Iris pigment epithelial cell (primary cell): Measurements from ENCODE around the gene MTMR6.

Source experiments
- DNase-seq: peaks from one replicate; pipeline ENCODE4 v3.0.0-alpha.2; 2011; ENCODE audit warnings: low read depth

The MTMR6 gene

GRCh38 chr13:25280396-25280795, 6.9 kb downstream of the MTMR6 start:
- no peak for DNase-seq

DNA sequence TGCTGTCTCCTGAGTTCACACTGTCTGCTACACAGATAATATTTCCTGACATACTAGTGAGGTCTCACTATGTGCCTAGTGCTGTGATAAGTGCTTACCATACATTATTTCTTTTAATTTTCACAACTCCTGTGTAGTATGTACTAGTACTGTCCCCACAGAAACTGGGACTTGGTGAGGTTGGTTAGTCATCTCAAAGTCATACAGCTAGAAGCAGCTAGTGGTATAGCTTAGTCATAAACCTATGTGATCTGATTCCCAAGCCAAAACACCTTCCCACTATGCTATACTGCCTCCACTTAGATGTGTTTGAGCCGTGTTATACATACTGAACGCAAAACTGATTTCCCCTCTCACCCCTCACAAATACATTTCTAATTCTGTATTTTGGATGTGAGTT, 10.5 kb downstream of the MTMR6 start:
- DNase-seq = peak; percentile 50

DNA sequence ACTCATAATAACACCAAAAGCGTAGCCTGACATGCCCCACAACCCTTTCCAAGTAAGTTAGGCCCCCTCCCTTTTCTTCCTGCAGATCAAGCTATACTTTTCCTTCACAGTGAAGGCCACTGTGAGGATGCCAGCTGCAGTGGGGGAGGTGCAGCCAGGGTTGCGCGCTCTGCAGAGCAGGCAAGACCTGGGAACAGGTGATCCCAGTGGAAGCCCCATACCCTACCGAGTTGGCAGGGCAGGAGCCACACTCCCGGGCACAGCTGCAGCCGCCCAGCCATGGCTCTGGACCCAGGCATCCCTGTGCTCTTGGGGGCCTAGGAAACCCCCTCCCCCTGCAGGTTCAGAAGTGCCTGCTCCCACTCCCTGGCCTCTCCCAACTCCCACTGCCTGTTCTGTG, 18.7 kb downstream of the MTMR6 start:
- DNase-seq = no peak

DNA sequence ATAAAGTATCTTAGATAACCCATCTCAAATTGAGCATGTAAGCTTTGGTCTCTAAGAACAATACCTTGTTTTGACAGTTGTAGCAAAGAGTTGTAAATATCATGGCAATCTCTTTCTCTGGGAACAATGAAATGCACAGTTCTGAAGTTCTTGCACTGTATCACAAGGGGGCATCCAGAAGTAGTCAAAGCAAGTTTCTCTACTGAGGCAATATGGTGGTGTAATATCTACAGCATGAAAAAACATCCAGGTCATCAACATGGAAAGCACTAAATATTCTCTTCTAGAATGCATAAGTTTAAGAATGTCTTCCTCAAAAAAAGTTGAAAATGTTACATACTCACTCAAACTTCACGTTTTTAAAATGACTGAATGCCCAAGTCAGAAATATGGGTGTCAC, 19.6 kb downstream of the MTMR6 start:
- DNase-seq = peak; percentile 44

GRCh38 chr13:25266706-25267105, 20.6 kb downstream of the MTMR6 start:
- DNase-seq = no peak

GRCh38 chr13:25262261-25262660, 25.0 kb downstream of the MTMR6 start:
- no peak for DNase-seq

- DNase-seq = peak; percentile 9
Measured at GRCh38 chr13:25253702-25254101, 33.6 kb downstream of the MTMR6 start.

DNA sequence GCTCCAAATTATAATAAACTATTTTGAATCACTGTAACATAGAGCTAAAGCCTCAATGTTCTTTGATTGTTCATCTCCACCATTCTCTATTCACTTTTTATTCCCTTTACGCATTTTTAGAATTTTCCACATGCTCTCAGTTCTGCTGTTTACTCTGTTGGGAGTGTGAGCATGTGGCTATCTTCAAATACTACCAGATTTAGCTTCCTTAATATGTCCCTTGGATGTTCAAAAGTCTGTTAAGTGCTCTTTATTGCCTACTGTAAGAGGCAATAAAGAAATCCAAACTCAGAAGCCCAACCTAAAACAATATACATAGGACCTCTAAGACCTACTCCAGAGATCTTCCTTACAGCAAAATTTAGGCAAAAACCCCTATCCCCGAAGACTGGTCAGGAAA, 34.5 kb downstream of the MTMR6 start:
- DNase-seq = no peak

GRCh38 chr13:25252225-25252624, 35.1 kb downstream of the MTMR6 start:
- DNase-seq = no peak

DNA sequence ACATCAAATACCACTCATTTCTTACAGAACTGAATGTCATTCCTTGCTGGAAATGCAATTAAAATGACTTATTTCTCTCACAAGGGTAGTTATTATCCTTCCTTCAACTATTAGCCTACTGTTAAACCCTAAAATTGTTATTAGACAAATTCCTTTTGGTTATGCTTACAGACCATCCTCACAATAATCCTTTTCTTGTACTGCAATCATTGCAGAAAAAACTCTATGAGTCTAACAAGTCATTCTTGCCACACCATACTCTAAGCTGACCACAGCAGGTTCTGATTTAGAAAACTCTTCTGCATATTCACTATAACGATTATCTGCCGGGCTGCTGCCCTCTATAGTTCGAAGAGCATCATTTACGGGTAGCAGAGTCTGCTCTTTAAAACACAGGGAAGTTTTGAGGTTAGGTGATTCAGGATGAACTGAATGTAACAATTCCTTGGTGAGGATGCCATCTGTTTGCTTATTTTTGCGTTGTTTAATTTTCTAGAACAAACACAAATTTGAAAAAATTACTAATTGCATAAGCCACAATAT, 38.2 kb downstream of the MTMR6 start:
- peak; percentile 69 for DNase-seq

DNA sequence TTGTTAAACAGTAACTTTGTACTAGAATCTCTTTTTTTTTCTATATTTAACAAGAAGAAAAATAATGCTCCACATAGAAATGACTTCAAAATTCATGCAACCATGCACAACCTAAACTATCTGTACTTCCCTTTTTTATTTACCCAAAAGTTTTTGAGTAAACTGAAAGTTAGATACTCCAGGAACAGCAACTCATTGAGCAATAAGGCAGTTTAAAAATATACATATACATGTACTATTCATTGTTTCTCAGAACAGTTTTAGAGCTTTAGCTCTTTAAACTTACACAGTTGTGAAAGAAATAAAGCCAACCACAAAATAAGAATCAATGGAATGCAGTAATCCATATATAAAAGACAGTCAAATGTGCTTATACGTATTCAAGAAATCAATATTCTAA, 39.2 kb downstream of the MTMR6 start:
- no peak for DNase-seq

DNA sequence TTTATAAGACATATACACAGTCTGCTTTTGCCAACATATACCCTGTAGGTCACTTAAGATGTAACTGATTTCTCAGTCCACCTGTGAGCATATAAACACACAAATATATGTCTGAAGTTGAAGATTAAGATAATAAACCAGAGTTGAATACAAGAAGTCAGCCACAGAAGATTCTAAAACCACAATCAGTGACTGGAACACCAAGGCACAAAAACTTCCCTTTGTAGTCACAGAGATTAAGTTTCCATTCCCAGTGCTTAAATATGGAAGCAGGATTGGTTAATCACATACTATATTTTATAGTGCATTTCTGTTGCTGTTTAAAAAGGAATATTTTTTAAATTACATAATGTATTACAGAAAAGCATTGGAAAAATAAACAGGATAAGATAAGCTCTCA, 39.9 kb downstream of the MTMR6 start:
- peak; percentile 6 for DNase-seq

DNA sequence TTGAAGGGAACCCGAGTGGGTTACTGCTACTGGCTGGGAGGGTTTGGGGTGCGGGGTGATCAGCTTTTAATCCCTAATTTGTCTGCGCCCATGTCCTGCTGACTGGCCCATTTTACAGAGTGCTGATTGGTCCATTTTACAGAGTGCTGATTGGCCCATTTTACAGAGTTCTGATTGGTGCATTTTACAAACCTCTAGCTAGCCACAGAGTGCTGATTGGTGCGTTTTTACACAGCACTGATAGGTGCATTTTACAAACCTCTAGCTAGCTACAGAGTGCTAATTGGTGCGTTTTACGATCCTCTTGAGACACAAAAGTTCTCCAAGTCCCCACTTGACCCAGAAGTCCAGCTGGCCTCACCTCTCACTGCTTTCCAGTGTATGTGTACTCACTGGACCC, 43.2 kb downstream of the MTMR6 start:
- DNase-seq = no peak

GRCh38 chr13:25242956-25243355, 44.3 kb downstream of the MTMR6 start:
- no peak for DNase-seq

DNA sequence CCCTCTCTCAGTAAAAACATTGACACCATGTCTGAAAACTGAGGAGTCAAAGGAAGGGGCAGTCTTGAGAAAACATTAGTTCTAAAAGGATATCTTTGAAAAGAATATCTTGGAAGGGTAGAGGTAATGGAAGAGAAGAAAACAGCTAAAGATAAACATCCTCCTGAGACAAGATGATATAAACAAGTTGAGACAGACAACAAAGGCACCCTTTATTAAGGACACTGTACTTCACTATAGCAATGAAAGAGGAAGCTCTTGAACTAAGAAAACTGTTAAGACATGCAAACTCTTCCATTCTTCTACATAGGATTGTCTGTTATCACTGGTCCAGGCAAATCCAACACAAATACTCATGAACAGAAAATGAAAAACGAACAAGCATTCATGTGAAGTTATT, 46.3 kb downstream of the MTMR6 start:
- no peak for DNase-seq

- no peak for DNase-seq
Measured at GRCh38 chr13:25237083-25237482, 50.2 kb downstream of the MTMR6 start.

DNA sequence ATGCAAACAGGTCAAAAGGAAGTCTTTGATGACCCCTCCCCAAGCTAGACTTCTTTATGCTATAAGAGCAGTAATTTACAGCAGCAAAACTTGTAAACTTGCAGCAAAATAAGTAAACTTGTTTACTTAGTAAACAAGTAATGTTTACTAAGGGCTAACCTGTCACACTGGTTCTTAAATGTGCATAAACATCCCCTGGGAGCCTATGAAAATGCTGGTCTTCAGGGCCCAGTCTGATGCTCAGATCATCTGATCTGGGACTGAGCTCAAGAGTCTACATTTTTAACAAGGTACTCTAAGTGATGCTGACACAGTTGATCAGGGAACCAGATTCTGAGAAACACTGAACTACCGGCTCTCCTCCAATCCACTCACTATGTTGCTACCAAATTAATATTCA, 53.4 kb downstream of the MTMR6 start:
- DNase-seq = no peak

DNA sequence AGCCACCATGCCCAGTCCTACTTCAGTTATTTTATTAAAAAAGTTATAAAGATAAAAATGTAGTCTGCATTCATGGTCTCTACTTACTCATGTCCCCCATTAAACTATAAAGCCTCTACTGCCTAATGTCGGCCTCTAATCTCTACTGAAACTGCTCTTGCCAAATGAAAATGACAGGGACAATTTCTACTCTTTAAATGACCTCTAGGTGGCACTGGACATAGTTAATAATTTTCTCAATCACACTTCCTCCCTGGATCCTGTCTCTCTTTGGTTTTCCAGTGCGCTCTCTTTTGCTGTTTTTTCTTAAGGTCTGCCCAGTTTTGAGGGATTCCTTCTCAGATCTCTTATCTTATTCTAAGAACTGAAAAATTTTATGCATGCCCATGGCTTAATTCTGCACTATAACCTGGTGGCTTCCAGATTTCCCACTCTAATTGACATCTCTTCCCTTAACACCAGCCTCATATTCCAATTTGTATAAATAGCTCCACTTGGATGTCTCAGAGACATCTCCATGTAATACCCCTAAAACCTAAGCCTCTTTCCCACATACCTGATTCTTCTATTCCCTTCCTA, 54.3 kb downstream of the MTMR6 start:
- DNase-seq = peak; percentile 29

GRCh38 chr13:25231517-25231916, 55.8 kb downstream of the MTMR6 start:
- DNase-seq = no peak

DNA sequence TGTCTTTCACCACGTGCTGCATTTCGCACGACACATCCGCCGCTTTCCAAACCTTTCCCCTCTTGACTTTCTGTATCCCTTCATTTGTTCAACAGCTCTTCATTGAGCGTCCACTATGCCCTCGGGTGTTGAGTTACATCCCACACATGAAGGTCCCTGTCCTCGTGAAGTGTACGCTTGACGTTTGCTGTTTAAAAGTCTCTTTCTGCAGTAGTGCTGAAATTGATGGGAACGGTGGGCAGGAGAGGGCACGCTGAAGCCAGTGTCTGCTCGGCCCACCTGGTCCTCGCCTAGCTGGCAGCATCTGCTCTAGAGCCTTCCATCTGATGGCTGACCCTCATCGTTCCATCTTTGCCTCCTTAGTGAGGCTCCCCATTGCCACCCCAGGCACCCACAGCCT, 59.6 kb downstream of the MTMR6 start:
- no peak for DNase-seq

DNA sequence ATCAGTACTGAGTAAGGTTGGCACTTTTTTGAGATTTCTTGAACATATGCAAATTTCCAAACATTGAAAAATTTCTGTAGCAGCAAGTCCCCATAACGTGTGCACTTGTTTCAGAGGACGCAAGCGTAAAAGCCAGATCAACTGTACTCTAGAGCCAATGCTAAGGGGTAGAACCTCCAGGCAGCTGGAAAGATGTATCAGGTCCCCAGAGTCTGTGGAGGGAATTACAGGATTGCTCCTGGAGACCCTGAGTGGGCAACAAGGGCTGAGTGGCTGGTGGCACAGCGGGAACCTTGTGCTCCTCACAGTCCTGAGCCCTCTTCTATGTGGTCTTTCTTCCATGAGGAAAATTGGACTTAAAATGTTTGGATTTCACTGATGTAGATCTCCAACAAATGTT, 61.3 kb downstream of the MTMR6 start:
- DNase-seq = no peak

DNA sequence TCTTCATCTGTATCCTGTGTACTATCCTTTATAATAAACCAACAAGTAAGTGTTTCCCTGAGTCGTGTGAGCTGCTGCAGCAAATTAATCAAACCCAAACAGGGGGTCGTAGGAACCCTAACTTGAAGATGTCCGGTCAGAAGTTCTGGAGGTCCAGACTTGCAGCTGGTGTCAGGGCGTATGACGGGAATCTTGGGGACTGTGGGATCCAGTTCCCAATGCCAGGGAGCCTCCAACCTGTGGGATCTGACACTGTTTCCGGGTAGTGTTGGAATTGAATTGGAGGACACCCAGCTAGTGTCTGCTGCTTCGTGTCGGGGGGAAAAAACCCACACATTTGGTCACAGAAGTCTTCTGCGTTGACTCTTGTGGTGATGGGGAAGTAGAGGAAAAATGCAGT, 63.1 kb downstream of the MTMR6 start:
- DNase-seq = no peak

- DNase-seq = no peak
Measured at GRCh38 chr13:25222740-25223139, 64.5 kb downstream of the MTMR6 start.

GRCh38 chr13:25218019-25218418, 69.3 kb downstream of the MTMR6 start:
- DNase-seq = no peak
